ENCODE measurements around the gene FLT3LG.

FLT3LG gene

GRCh38 chr19:49512970-49513745 is 39.1 kb downstream of the FLT3LG start:
- DNase-seq (ENCODE audit: low read depth in 2 of 2) = no peak

- no peak for DNase-seq (ENCODE audit: low read depth in 2 of 2)
Observed at GRCh38 chr19:49513746-49514118, 39.7 kb downstream of the FLT3LG start.

- DNase-seq (ENCODE audit: low read depth in 2 of 2) = no peak
Observed at GRCh38 chr19:49514151-49514550, 40.1 kb downstream of the FLT3LG start.

GRCh38 chr19:49515767-49516166 is 41.8 kb downstream of the FLT3LG start:
- DNase-seq (ENCODE audit: low read depth in 2 of 2) = no peak

- no peak for DNase-seq (ENCODE audit: low read depth in 2 of 2)
Observed at GRCh38 chr19:49518033-49518432, 44.0 kb downstream of the FLT3LG start.

- DNase-seq (ENCODE audit: low read depth in 2 of 2) = no peak
Observed at GRCh38 chr19:49520705-49521319, 46.8 kb downstream of the FLT3LG start.

GRCh38 chr19:49524812-49525455 is 50.9 kb downstream of the FLT3LG start:
- no peak for DNase-seq (ENCODE audit: low read depth in 2 of 2)

- no peak for DNase-seq (ENCODE audit: low read depth in 2 of 2)
Observed at GRCh38 chr19:49528211-49528771, 54.3 kb downstream of the FLT3LG start.

GRCh38 chr19:49530708-49531107 is 56.7 kb downstream of the FLT3LG start:
- no peak for DNase-seq (ENCODE audit: low read depth in 2 of 2)

GRCh38 chr19:49533551-49534488 is 59.8 kb downstream of the FLT3LG start:
- DNase-seq (ENCODE audit: low read depth in 2 of 2) = no peak

GRCh38 chr19:49534632-49535385 is 60.8 kb downstream of the FLT3LG start:
- DNase-seq (ENCODE audit: low read depth in 2 of 2) = no peak
